Measurements from ENCODE around the gene DROSHA.
A peak's percentile ranks its signal among the peaks of the same experiment; 100 is the strongest.

DROSHA gene

DNA sequence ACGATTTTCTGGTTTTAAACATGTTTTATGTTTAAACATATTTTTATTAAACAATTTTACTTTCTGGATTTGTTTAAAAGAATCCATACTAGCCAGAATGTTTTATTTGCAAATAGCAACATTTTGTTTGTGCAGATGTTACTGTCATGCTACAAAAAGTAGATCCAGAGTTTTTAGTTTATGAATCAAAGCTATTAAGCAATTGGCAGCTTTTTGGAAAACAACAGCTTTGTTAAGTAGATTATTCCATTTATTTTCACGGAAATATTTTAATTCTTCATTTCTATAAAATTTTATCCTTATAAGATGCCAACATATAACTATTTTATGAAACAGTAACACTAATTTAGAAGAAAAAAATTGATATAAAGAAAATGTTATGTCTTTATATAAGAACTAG, 60.9 kb downstream of the DROSHA start:
- Histone ChIP-seq H3K27me3 (ENCODE audit: low read depth) (no peaks in the 10 kb centered on the region), H3K4me1 (no peaks in the 10 kb centered on the region), H3K4me3 (no peak overlapping the region), H3K36me3 (replicated peaks) (peaks cover 16% of the 10 kb centered on the region), H3K9me3 (no peaks in the 10 kb centered on the region)
- in situ Hi-C loops (cut with MboI; ENCODE audit: low sequenced_read_pairs): no loop called here
- DNase-seq (ENCODE audit: low spot score in 2 of 2): no peak

GRCh38 chr5:31470608-31471007, 61.3 kb downstream of the DROSHA start:
- H3K4me1 ChIP-seq: no peaks in the 10 kb centered on the region
- no peak for DNase-seq (ENCODE audit: low spot score in 2 of 2)
- H3K36me3 ChIP-seq (replicated peaks): peaks cover 20% of the 10 kb centered on the region
- in situ Hi-C loops (cut with MboI; ENCODE audit: low sequenced_read_pairs): no loop called here
- no peaks in the 10 kb centered on the region for H3K9me3 ChIP-seq
- H3K27me3 ChIP-seq (ENCODE audit: low read depth): no peaks in the 10 kb centered on the region
- no peak overlapping the region for H3K4me3 ChIP-seq

GRCh38 chr5:31469886-31470285, 62.0 kb downstream of the DROSHA start:
- Histone ChIP-seq H3K27me3 (ENCODE audit: low read depth) (no peaks in the 10 kb centered on the region), H3K36me3 (replicated peaks) (peaks cover 25% of the 10 kb centered on the region), H3K9me3 (no peaks in the 10 kb centered on the region), H3K4me3 (no peak overlapping the region), H3K4me1 (no peaks in the 10 kb centered on the region)
- DNase-seq (ENCODE audit: low spot score in 2 of 2): no peak
- in situ Hi-C loops (cut with MboI; ENCODE audit: low sequenced_read_pairs): no loop called here

GRCh38 chr5:31469466-31469865, 62.4 kb downstream of the DROSHA start:
- no peak overlapping the region for H3K4me3 ChIP-seq
- H3K4me1 ChIP-seq: no peaks in the 10 kb centered on the region
- no peaks in the 10 kb centered on the region for H3K27me3 ChIP-seq (ENCODE audit: low read depth)
- H3K36me3 ChIP-seq (replicated peaks): peaks cover 27% of the 10 kb centered on the region
- no peak for DNase-seq (ENCODE audit: low spot score in 2 of 2)
- no peaks in the 10 kb centered on the region for H3K9me3 ChIP-seq
- in situ Hi-C loops (cut with MboI; ENCODE audit: low sequenced_read_pairs): no loop called here

DNA sequence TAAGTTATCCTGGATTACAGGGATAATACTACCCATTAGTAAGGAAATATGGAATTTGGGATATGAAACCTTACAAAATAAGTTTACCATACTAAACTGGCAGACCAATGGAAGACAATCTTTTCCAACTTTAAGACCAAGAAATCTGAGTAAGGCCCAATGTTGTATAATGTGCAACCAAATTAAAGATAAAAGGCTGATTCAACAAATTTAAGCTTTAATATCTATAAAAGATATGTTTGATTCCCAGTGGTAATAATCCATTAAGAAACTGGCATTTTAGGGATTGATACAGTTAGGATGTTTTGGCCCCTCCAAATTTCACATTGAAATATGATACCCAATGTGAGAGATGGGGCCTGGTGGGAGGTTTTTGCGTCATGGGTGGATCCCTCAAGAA, 66.6 kb downstream of the DROSHA start:
- no peaks in the 10 kb centered on the region for H3K4me1 ChIP-seq
- H3K4me3 ChIP-seq: no peak overlapping the region
- H3K36me3 ChIP-seq (replicated peaks): peaks cover 62% of the 10 kb centered on the region
- H3K9me3 ChIP-seq: no peaks in the 10 kb centered on the region
- no peaks in the 10 kb centered on the region for H3K27me3 ChIP-seq (ENCODE audit: low read depth)
- in situ Hi-C loops (cut with MboI; ENCODE audit: low sequenced_read_pairs): no loop called here
- no peak for DNase-seq (ENCODE audit: low spot score in 2 of 2)

DNA sequence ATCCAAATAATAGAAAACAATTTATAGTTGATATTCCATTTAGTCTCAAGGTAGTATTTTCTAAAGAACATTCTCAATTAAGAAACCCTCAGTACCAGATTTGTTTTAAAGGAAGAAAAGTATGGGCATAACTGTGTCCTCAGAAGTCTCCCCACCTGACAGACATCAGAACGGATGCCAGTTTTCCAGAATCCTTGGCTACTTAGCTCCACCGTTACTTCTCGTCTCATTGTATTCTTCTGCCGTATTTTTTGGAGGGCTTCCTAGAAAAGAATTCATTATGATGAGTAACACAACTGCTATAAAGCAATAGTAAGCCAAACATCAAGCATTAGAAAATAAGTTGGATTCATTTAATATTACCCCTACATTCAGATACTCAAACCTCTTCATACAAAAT, 67.8 kb downstream of the DROSHA start:
- no peak overlapping the region for H3K4me3 ChIP-seq
- H3K36me3 ChIP-seq (replicated peaks): peaks cover 71% of the 10 kb centered on the region
- H3K27me3 ChIP-seq (ENCODE audit: low read depth): no peaks in the 10 kb centered on the region
- H3K4me1 ChIP-seq: no peaks in the 10 kb centered on the region
- no peak for DNase-seq (ENCODE audit: low spot score in 2 of 2)
- in situ Hi-C loops (cut with MboI; ENCODE audit: low sequenced_read_pairs): no loop called here
- H3K9me3 ChIP-seq: no peaks in the 10 kb centered on the region

- DNase-seq (ENCODE audit: low spot score in 2 of 2): no peak
- H3K27me3 ChIP-seq (ENCODE audit: low read depth): no peaks in the 10 kb centered on the region
- in situ Hi-C loops (cut with MboI; ENCODE audit: low sequenced_read_pairs): no loop called here
- H3K4me1 ChIP-seq: no peaks in the 10 kb centered on the region
- H3K9me3 ChIP-seq: no peaks in the 10 kb centered on the region
- peaks cover 74% of the 10 kb centered on the region for H3K36me3 ChIP-seq (replicated peaks)
- H3K4me3 ChIP-seq: no peak overlapping the region
These were observed 68.5 kb downstream of the DROSHA start for GRCh38 chr5:31463351-31463750.

DNA sequence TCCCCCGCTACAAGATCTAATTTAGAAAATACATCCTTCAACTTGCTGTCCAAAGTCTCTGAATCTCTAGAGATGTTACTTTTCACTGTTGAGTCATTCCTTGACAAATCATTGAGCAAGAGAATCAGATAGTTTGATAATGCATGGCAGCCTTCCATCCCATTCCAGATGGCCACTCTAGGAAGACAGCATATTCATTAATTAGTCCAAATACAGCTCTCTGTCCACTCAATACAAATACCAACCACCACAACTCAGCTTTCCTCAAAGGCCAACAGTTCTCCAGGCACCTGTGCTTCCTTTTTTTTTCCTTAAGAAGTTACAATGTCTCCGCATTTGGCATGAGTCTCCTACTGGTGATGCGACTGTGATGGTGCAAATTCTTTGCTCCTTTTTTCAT, 72.3 kb downstream of the DROSHA start:
- no peaks in the 10 kb centered on the region for H3K9me3 ChIP-seq
- in situ Hi-C loops (cut with MboI; ENCODE audit: low sequenced_read_pairs): no loop called here
- H3K4me3 ChIP-seq: no peak overlapping the region
- H3K36me3 ChIP-seq (replicated peaks): peaks cover 63% of the 10 kb centered on the region
- H3K4me1 ChIP-seq: no peaks in the 10 kb centered on the region
- DNase-seq (ENCODE audit: low spot score in 2 of 2): no peak
- H3K27me3 ChIP-seq (ENCODE audit: low read depth): no peaks in the 10 kb centered on the region

- Histone ChIP-seq H3K36me3 (replicated peaks) (peaks cover 32% of the 10 kb centered on the region), H3K27me3 (ENCODE audit: low read depth) (no peaks in the 10 kb centered on the region), H3K4me3 (no peak overlapping the region), H3K9me3 (no peaks in the 10 kb centered on the region), H3K4me1 (no peaks in the 10 kb centered on the region)
- DNase-seq (ENCODE audit: low spot score in 2 of 2): no peak
- in situ Hi-C loops (cut with MboI; ENCODE audit: low sequenced_read_pairs): no loop called here
These were observed 76.7 kb downstream of the DROSHA start for GRCh38 chr5:31455172-31455571.

GRCh38 chr5:31453522-31453921, 78.4 kb downstream of the DROSHA start:
- no peaks in the 10 kb centered on the region for H3K4me1 ChIP-seq
- H3K9me3 ChIP-seq: no peaks in the 10 kb centered on the region
- peaks cover 26% of the 10 kb centered on the region for H3K36me3 ChIP-seq (replicated peaks)
- no peak for DNase-seq (ENCODE audit: low spot score in 2 of 2)
- no peak overlapping the region for H3K4me3 ChIP-seq
- in situ Hi-C loops (cut with MboI; ENCODE audit: low sequenced_read_pairs): no loop called here
- H3K27me3 ChIP-seq (ENCODE audit: low read depth): no peaks in the 10 kb centered on the region

GRCh38 chr5:31452314-31452713, 79.6 kb downstream of the DROSHA start:
- peaks cover 34% of the 10 kb centered on the region for H3K36me3 ChIP-seq (replicated peaks)

DNA sequence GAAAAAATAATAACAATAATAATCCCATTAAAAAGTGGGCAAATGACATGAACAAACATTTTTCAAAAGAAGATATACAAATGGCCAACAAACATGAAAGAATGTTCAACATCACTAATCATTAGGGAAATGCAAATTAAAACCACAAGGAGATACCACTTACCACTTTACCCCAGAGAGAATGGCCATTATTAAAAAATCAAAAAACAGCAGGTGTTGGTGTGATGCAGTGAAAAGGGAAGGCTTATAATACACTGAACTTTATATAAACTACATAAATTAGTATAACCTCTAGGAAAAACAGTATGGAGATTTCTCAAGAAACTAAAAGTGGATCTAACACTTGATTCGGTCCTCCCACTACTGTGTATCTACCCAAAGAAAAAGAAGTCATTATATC, 81.9 kb downstream of the DROSHA start:
- Histone ChIP-seq H3K36me3 (replicated peaks) (peaks cover 30% of the 10 kb centered on the region), H3K4me3 (no peak overlapping the region), H3K9me3 (no peaks in the 10 kb centered on the region), H3K4me1 (peaks cover 5% of the 10 kb centered on the region), H3K27me3 (ENCODE audit: low read depth) (no peaks in the 10 kb centered on the region)
- DNase-seq (ENCODE audit: low spot score in 2 of 2): no peak
- in situ Hi-C loops (cut with MboI; ENCODE audit: low sequenced_read_pairs): no loop called here

More at GRCh38 chr5:31452314-31452713, 79.6 kb downstream of the DROSHA start:
- H3K4me1 ChIP-seq: no peaks in the 10 kb centered on the region
- no peaks in the 10 kb centered on the region for H3K9me3 ChIP-seq
- in situ Hi-C loops (cut with MboI; ENCODE audit: low sequenced_read_pairs): no loop called here
- no peak overlapping the region for H3K4me3 ChIP-seq
- no peak for DNase-seq (ENCODE audit: low spot score in 2 of 2)
- no peaks in the 10 kb centered on the region for H3K27me3 ChIP-seq (ENCODE audit: low read depth)

DNA sequence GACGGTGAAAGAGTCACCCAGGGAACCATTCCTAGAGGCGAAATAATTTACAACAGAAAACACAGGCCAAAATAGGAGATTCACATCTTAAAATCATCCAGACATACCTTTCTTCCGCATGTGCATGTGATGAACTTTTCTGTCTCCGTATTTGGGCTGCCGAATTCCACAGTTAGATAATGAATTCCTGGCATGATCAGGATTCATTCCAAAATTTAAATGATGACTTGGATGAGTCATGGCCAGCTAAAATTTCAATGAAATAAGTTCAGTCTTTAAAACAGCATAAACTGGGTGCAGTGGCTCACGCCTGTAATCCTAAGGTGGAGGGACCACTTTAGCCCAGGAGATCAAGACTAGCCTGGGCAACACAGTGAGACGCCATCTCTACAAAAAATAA, 82.7 kb downstream of the DROSHA start:
- H3K36me3 ChIP-seq (replicated peaks): peaks cover 30% of the 10 kb centered on the region
- in situ Hi-C loops (cut with MboI; ENCODE audit: low sequenced_read_pairs): no loop called here
- no peak for DNase-seq (ENCODE audit: low spot score in 2 of 2)

DNA sequence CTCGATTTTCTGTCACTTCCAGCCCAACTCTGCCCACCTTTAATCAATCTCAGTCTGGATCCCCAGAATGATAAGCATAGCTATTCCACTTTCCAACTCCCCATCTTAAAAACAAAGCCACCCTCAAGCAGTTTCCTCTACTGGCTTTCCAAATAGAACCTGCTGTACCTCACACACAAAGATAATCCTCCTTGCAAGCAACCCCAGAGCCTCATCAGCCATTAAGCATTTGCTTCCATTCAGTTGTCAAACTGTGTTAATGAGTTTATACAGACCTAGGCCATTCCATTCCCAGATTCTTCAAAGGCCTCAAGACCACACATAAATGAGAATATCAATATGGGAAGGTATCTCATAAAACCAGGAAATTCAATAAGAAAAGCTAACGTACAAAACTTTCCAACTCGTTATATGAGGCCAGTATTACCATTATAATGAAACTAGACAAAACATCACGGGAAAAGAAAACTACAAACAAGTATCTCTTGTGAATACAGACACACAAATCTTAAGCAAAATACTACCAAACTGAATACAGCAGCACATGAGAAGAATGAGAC, 86.8 kb downstream of the DROSHA start:
- in situ Hi-C loops (cut with MboI; ENCODE audit: low sequenced_read_pairs): no loop called here
- Histone ChIP-seq H3K9me3 (no peaks in the 10 kb centered on the region), H3K4me3 (no peak overlapping the region), H3K4me1 (peaks cover 22% of the 10 kb centered on the region), H3K36me3 (replicated peaks) (peaks cover 24% of the 10 kb centered on the region), H3K27me3 (ENCODE audit: low read depth) (no peaks in the 10 kb centered on the region)
- DNase-seq (ENCODE audit: low spot score in 2 of 2): peak; percentile 60 to 94

More for the DNA sequence above, 82.7 kb downstream of the DROSHA start:
- Histone ChIP-seq H3K4me3 (no peak overlapping the region), H3K27me3 (ENCODE audit: low read depth) (no peaks in the 10 kb centered on the region), H3K9me3 (no peaks in the 10 kb centered on the region), H3K4me1 (peaks cover 12% of the 10 kb centered on the region)

GRCh38 chr5:31443572-31443971, 88.3 kb downstream of the DROSHA start:
- no peak overlapping the region for H3K4me3 ChIP-seq
- DNase-seq (ENCODE audit: low spot score in 2 of 2): no peak
- H3K27me3 ChIP-seq (ENCODE audit: low read depth): no peaks in the 10 kb centered on the region
- H3K36me3 ChIP-seq (replicated peaks): peaks cover 18% of the 10 kb centered on the region
- in situ Hi-C loops (cut with MboI; ENCODE audit: low sequenced_read_pairs): no loop called here
- H3K4me1 ChIP-seq: peaks cover 22% of the 10 kb centered on the region
- H3K9me3 ChIP-seq: no peaks in the 10 kb centered on the region

Data from HAP-1 (cell line).